GM18526 (cell line): Measurements from ENCODE around the gene COX19.

Source experiments
- POLR2A ChIP-seq: IDR thresholded peaks from 3 replicates; pipeline ENCODE4 v1.6.1; 2011; ENCODE audit not compliant: insufficient read length; ENCODE audit errors: extremely low read depth

Gene COX19

GRCh38 chr7:986766-987751, 11.7 kb upstream of the COX19 start:
- TF ChIP-seq POLR2A: no peak

- no peak for TF ChIP-seq POLR2A
Measured at GRCh38 chr7:985915-986741, 10.8 kb upstream of the COX19 start.

GRCh38 chr7:985127-985416, 9.7 kb upstream of the COX19 start:
- no peak for TF ChIP-seq POLR2A

GRCh38 chr7:984361-985126, 9.2 kb upstream of the COX19 start:
- no peak for TF ChIP-seq POLR2A

GRCh38 chr7:983616-984071, 8.3 kb upstream of the COX19 start:
- TF ChIP-seq POLR2A: no peak

- no peak for TF ChIP-seq POLR2A
Measured at GRCh38 chr7:983004-983615, 7.8 kb upstream of the COX19 start, which contains the start of gene CYP2W1. Gene CYP2W1, plus strand, starts transcription at chr7:983181. Its CDS starts 31 bp downstream, at chr7:983212.

GRCh38 chr7:982511-983003, 7.2 kb upstream of the COX19 start:
- no peak for TF ChIP-seq POLR2A

- TF ChIP-seq POLR2A: no peak
Measured at GRCh38 chr7:981793-982510, 6.6 kb upstream of the COX19 start.

- no peak for TF ChIP-seq POLR2A
Measured at GRCh38 chr7:979886-980571, 4.7 kb upstream of the COX19 start.

GRCh38 chr7:979151-979550, 3.8 kb upstream of the COX19 start:
- no peak for TF ChIP-seq POLR2A

- TF ChIP-seq POLR2A: no peak
Measured at GRCh38 chr7:978416-979091, 3.2 kb upstream of the COX19 start.

- no peak for TF ChIP-seq POLR2A
Measured at GRCh38 chr7:978049-978346, 2.6 kb upstream of the COX19 start.
